Upper lobe of left lung (tissue), 6 donors: Measurements from ENCODE around the gene LAMA5. TPM values are rescaled to one million over a fixed set of nuclear protein-coding genes. Genes with fewer than 3 reads are reported as not detected.

Experiments
- ATAC-seq, 2 donors: fragments of 200-7000 bp; cut with Tn5 transposase; one replicate each; pipeline ENCODE4 v1.9.1; 2022; ENCODE audit warnings: mild to moderate bottlenecking in 2 of 2, moderate library complexity in 2 of 2; ENCODE audit not compliant: low FRiP score in 2 of 2
- DNase-seq, 2 donors: peaks; one replicate each; pipeline ENCODE4 v3.0.0-alpha.2; 2019 to 2020
- H3K27ac ChIP-seq, 4 donors: fragments of 200-600 bp; sonication (generic); one replicate each; pipeline ENCODE4 v1.5.1; 2016 to 2019
- H3K27me3 ChIP-seq, 4 donors: fragments of 200-600 bp; sonication (generic); one replicate each; pipeline ENCODE4 v1.5.1; 2017 to 2019
- H3K36me3 ChIP-seq, 4 donors: fragments of 200-600 bp; sonication (generic); one replicate each; pipeline ENCODE4 v1.5.1; 2016 to 2019
- H3K4me1 ChIP-seq, 4 donors: fragments of 200-600 bp; sonication (generic); one replicate each; pipeline ENCODE4 v1.5.1; 2018 to 2019
- H3K4me3 ChIP-seq, 4 donors: fragments of 200-600 bp; sonication (generic); one replicate each; pipeline ENCODE4 v1.5.1; 2017 to 2019; ENCODE audit warnings: mild to moderate bottlenecking in 2 of 4, moderate library complexity in 1 of 4
- H3K9me3 ChIP-seq, 4 donors: fragments of 200-600 bp; sonication (generic); one replicate each; pipeline ENCODE4 v1.5.1; 2018 to 2019
- EP300 ChIP-seq, 4 donors: sonication (generic); formaldehyde crosslinking; IDR thresholded peaks; one replicate each; pipeline ENCODE4 v1.5.1; 2017; ENCODE audit warnings: antibody characterized with exemption in 4 of 4, control low read depth in 2 of 4
- POLR2A ChIP-seq, 4 donors: fragments of 450-650 bp; IDR thresholded peaks; one replicate each; pipeline ENCODE4 v1.5.1; 2016 to 2017; ENCODE audit warnings: antibody characterized with exemption in 4 of 4, mild to moderate bottlenecking in 2 of 4
- POLR2AphosphoS5 ChIP-seq, 2 donors: sonication (generic); formaldehyde crosslinking; IDR thresholded peaks; one replicate each; pipeline ENCODE4 v1.5.1; 2017; ENCODE audit warnings: antibody characterized with exemption in 2 of 2
- whole genome bisulfite sequencing, 2 donors: methylation state at CpG; one replicate each; pipeline ENCODE4 v1.1.5; 2017 to 2018; 5-methylcytosine and 5-hydroxymethylcytosine counted together
- total RNA-seq, 6 donors: library from RNA; depleted of rRNA in 4 of 6; stranded (reverse); fragments of >200 nt in 4 of 6; gene quantifications; one replicate each; pipeline versions ENCODE4 v1.1.0 to v1.2.1, GENCODE V29; 2016 to 2021
- TF ChIP-seq, protein P1 (sequence below), 6 experiments: fragments of 450-650 bp in 4 of 6; fragments of 200-600 bp in 2 of 6; sonication (generic) in 2 of 6; IDR thresholded peaks; one replicate each; pipeline ENCODE4 v1.5.1; 2016 to 2019; ENCODE audit warnings: antibody characterized with exemption in 6 of 6
- donor health status: DM: no; HTN: no; CAD: no; lungs with moderate emphysema.
- donor health status: DM: no; HTN: yes; CAD: no; lungs with severe emphysema.

The LAMA5 gene
- total RNA-seq, 6 donors from 2014 or later: 176 to 1,019 (median 307) TPM

DNA sequence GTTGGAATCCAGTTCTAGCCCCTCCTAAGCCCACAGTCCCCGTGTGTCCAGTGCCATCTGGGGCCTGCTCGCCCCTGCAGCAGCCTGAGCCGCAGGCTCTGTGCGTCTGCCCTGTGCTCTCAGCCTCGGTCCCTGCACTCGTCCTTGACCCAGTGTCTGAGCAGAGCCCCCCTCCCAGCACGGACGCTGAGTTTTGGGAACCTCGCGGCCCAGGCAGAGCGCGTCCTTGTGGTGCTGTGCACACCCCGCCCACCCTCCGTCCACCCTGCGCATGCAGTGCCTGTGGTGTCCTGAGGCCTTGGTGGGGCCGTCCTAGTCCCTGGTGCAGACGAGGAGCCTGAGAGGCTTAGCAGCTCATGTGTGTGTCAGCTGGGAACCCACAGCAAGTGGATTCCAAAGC is 97.2 kb downstream of the LAMA5 start:
- TF ChIP-seq EP300 (IDR thresholded peaks at IDR 0.05) (no peak), POLR2AphosphoS5 (IDR thresholded peaks at IDR 0.05) (no peak), POLR2A (IDR thresholded peaks at IDR 0.05) (no peak)
- TF ChIP-seq, protein P1, sequence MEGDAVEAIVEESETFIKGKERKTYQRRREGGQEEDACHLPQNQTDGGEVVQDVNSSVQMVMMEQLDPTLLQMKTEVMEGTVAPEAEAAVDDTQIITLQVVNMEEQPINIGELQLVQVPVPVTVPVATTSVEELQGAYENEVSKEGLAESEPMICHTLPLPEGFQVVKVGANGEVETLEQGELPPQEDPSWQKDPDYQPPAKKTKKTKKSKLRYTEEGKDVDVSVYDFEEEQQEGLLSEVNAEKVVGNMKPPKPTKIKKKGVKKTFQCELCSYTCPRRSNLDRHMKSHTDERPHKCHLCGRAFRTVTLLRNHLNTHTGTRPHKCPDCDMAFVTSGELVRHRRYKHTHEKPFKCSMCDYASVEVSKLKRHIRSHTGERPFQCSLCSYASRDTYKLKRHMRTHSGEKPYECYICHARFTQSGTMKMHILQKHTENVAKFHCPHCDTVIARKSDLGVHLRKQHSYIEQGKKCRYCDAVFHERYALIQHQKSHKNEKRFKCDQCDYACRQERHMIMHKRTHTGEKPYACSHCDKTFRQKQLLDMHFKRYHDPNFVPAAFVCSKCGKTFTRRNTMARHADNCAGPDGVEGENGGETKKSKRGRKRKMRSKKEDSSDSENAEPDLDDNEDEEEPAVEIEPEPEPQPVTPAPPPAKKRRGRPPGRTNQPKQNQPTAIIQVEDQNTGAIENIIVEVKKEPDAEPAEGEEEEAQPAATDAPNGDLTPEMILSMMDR (IDR thresholded peaks at IDR 0.05): no peak
- peaks cover 18 to 81% (median 47%) of the 10 kb centered on the region in 4 donors for H3K36me3 ChIP-seq
- no peak for ATAC-seq

DNA sequence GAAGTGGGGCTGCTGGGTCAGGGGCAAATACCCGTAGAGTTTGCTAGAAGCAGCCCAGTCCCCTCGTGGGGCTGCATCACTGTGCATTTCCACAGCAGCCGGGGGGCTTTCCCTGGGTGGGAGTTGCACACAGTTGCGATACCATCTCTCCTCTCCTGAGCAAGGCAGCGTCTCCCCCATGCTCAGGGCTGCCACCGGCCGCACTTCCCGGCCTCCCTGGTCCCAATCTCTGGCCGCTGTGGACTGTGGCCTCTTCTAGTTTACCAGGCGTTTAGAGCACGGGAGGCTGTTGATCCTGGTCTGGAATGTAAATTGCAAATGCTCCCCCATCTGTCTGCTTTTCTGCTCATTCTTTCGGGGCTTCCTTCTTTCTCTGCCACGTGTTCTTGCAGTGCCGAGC is 97.7 kb downstream of the LAMA5 start:
- ATAC-seq (no peak), DNase-seq (no peak)
- no peak overlapping the region for H3K27ac ChIP-seq
- 92 to 96% methylated on average over 13 to 14 of the region's 14 CpGs for WGBS, 2 donors
- no peaks in the 10 kb centered on the region for H3K4me1 ChIP-seq
- TF ChIP-seq, protein P1 (IDR thresholded peaks at IDR 0.05): no peak
- TF ChIP-seq POLR2AphosphoS5 (IDR thresholded peaks at IDR 0.05): no peak
- TF ChIP-seq EP300 (IDR thresholded peaks at IDR 0.05): no peak
- no peak for TF ChIP-seq POLR2A (IDR thresholded peaks at IDR 0.05)
- H3K4me3 ChIP-seq: no peak overlapping the region
- H3K27me3 ChIP-seq: no peaks in the 10 kb centered on the region
- no peaks in the 10 kb centered on the region for H3K9me3 ChIP-seq
- peaks cover 17 to 81% (median 46%) of the 10 kb centered on the region in 4 donors for H3K36me3 ChIP-seq

More for the DNA sequence above, 97.2 kb downstream of the LAMA5 start:
- Histone ChIP-seq H3K9me3 (no peaks in the 10 kb centered on the region), H3K27ac (no peak overlapping the region), H3K4me3 (no peak overlapping the region), H3K27me3 (no peaks in the 10 kb centered on the region), H3K4me1 (no peaks in the 10 kb centered on the region)
- WGBS, 2 donors: 92 to 96% methylated on average over 17 of the region's 17 CpGs
- no peak for DNase-seq

DNA sequence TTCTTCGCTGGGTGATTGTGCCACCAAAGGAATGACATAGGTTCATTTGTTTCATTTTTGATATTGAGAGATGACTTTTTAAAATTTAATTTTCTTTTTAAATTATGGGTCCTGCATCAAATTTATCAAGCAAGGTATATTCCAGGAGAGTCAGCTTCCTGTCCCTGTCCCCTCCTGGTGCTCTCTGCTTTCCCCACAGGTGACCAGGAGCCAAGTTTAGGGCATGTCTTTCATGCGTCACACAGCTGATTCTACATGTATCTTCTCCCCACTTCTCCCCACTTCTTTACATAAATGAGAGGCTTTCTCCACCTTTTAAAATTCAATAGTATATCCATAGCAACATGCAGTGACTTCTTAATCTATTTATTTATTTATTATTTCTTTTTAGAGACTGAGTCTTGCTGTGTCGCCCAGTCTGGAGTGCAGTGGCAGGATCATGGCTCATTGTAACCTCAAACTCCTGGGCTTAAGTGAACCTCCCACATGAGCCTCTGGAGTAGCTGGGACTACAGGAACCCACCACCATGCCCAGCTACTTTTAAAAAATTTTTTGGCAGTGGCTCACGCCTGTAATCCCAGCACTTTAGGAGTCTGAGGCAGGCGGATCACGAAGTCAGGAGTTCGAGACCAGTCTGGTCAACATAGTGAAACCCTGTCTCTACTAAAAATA is 98.7 kb downstream of the LAMA5 start:
- no peak for DNase-seq
- ATAC-seq: no peak
- TF ChIP-seq POLR2AphosphoS5 (IDR thresholded peaks at IDR 0.05) (no peak), POLR2A (IDR thresholded peaks at IDR 0.05) (no peak), EP300 (IDR thresholded peaks at IDR 0.05) (no peak)
- TF ChIP-seq, protein P1 (IDR thresholded peaks at IDR 0.05): no peak
- 83 to 84% methylated on average over 7 of the region's 7 CpGs for WGBS, 2 donors
- Histone ChIP-seq H3K4me1 (no peaks in the 10 kb centered on the region), H3K36me3 (peaks cover 13 to 81% (median 44%) of the 10 kb centered on the region in 4 donors), H3K27ac (no peak overlapping the region), H3K27me3 (no peaks in the 10 kb centered on the region), H3K9me3 (no peaks in the 10 kb centered on the region), H3K4me3 (no peak overlapping the region)

DNA sequence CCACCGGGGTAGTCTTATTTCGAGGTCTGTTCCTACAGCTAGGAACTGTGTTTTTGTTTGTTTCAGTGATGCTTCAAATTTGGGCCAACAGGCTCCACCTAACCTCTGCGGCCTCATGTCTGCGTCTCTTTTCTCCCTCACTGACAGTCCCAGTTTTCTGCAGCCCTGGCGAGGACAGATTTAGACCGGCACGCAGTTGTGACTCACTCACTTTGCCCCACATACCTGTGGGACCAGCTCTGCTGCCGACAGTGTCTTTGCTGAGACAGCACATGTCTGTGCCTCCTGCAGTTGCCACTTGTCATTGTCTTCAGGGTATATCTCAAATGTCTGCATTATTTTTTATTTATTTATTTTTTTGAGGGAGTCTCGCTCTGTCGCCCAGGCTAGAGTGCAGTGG is 99.6 kb downstream of the LAMA5 start:
- Histone ChIP-seq H3K9me3 (no peaks in the 10 kb centered on the region), H3K27ac (no peak overlapping the region), H3K36me3 (peaks cover 5 to 81% (median 43%) of the 10 kb centered on the region in 4 donors), H3K4me3 (no peak overlapping the region), H3K4me1 (no peaks in the 10 kb centered on the region), H3K27me3 (no peaks in the 10 kb centered on the region)
- no peak for ATAC-seq
- no peak for DNase-seq
- 84 to 98% methylated on average over 10 of the region's 10 CpGs for WGBS, 2 donors
- TF ChIP-seq EP300 (IDR thresholded peaks at IDR 0.05) (no peak), POLR2AphosphoS5 (IDR thresholded peaks at IDR 0.05) (no peak), POLR2A (IDR thresholded peaks at IDR 0.05) (no peak)
- TF ChIP-seq, protein P1 (IDR thresholded peaks at IDR 0.05): no peak

DNA sequence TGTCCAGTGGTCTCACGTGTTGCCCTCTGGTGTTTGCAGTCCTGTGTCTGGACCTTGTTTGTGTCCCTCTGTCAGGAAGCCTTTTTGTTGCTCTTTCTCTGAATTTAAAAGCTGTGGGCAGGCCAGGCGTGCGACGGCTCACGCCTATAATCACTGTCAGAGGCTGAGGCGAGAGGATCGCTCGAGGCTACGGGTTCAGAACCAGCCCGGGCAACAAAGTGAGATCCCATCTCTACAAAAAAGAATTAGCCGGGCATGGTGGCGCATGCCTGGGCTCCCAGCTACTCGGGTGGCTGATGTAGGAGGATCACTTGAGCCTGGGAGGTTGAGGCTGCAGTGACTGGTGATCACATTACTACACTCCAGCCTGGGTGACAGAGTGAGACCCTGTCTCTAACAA is 100.3 kb downstream of the LAMA5 start:
- Histone ChIP-seq H3K4me1 (no peaks in the 10 kb centered on the region), H3K27ac (no peak overlapping the region), H3K9me3 (no peaks in the 10 kb centered on the region), H3K27me3 (no peaks in the 10 kb centered on the region), H3K4me3 (no peak overlapping the region), H3K36me3 (peaks cover 0 to 81% (median 39%) of the 10 kb centered on the region in 4 donors)
- DNase-seq (no peak), ATAC-seq (no peak)
- 95 to 97% methylated on average over 13 of the region's 13 CpGs for WGBS, 2 donors
- TF ChIP-seq, protein P1 (IDR thresholded peaks at IDR 0.05): no peak
- TF ChIP-seq POLR2A (IDR thresholded peaks at IDR 0.05) (no peak), EP300 (IDR thresholded peaks at IDR 0.05) (no peak), POLR2AphosphoS5 (IDR thresholded peaks at IDR 0.05) (no peak)
